Measurements from ENCODE around the gene SURF2. TPM values are rescaled to one million over a fixed set of nuclear protein-coding genes. Genes with fewer than 3 reads are reported as not detected.
"Not testable (repeated sequence)": the region's sequence is repeated elsewhere in the genome, so short reads cannot be mapped to it uniquely, and the experiment has no call there.

Gene SURF2
- total and polyA plus RNA-seq, 2 experiments from 2014 or later, result 39.9 to 104 TPM

GRCh38 chr9:133309608-133310007 is 46.7 kb upstream of the SURF2 start:
- H3K27me3 ChIP-seq (ENCODE audit: insufficient read depth), result no peaks in the 10 kb centered on the region
- Mint-ChIP-seq H3K9me3 (peaks cover 10% of the 10 kb centered on the region), H3K4me1 (no peaks in the 10 kb centered on the region), H3K36me3 (ENCODE audit: low read depth) (peaks cover 8% of the 10 kb centered on the region), H3K27ac (no peak overlapping the region), H3K4me3 (no peak overlapping the region), H3K27me3 (ENCODE audit: insufficient read depth, low read depth, poor library complexity) (no peaks in the 10 kb centered on the region)
- DNase-seq (ENCODE audit: low spot score) (no peak), ATAC-seq (no peak)
- no peak overlapping the region for H3K4me2 ChIP-seq
- H2AFZ ChIP-seq, result no peak overlapping the region
- no peak for TF ChIP-seq NANOG (IDR thresholded peaks at IDR 0.05; ENCODE audit: borderline replicate concordance)
- H3K4me1 ChIP-seq (ENCODE audit: insufficient read depth), result no peaks in the 10 kb centered on the region
- H3K36me3 ChIP-seq (ENCODE audit: insufficient read depth), result no peaks in the 10 kb centered on the region
- no peak overlapping the region for H3K4me3 ChIP-seq
- H3K79me2 ChIP-seq (replicated peaks; ENCODE audit: insufficient read depth), result no peaks in the 10 kb centered on the region
- H3K27ac ChIP-seq (ENCODE audit: low read depth), result no peak overlapping the region
- H3K9me2 ChIP-seq (ENCODE audit: insufficient read depth), result no peaks in the 10 kb centered on the region
- H4K20me1 ChIP-seq (replicated peaks; ENCODE audit: insufficient read depth), result no peaks in the 10 kb centered on the region
- no peaks in the 10 kb centered on the region for H3F3A ChIP-seq (replicated peaks; ENCODE audit: low read depth)

- Mint-ChIP-seq H3K36me3 (ENCODE audit: low read depth) (no peaks in the 10 kb centered on the region), H3K9me3 (peaks cover 5% of the 10 kb centered on the region; the same call in 1 of the 3 replicates)
Measured at GRCh38 chr9:133315997-133316396, 40.4 kb upstream of the SURF2 start.

GRCh38 chr9:133317551-133317950 is 38.8 kb upstream of the SURF2 start:
- not testable (repeated sequence) for H3K36me3 ChIP-seq (ENCODE audit: insufficient read depth); H3K4me1 Mint-ChIP-seq; H3K27ac ChIP-seq (ENCODE audit: low read depth); H3K9me2 ChIP-seq (ENCODE audit: insufficient read depth); H3K27me3 Mint-ChIP-seq (ENCODE audit: insufficient read depth, low read depth, poor library complexity); H3K27ac Mint-ChIP-seq; H3K4me3 ChIP-seq; DNase-seq (ENCODE audit: low spot score); H3F3A ChIP-seq (replicated peaks; ENCODE audit: low read depth); H3K4me1 ChIP-seq (ENCODE audit: insufficient read depth); H3K4me2 ChIP-seq; ATAC-seq; H3K79me2 ChIP-seq (replicated peaks; ENCODE audit: insufficient read depth); H4K20me1 ChIP-seq (replicated peaks; ENCODE audit: insufficient read depth); H2AFZ ChIP-seq; H3K27me3 ChIP-seq (ENCODE audit: insufficient read depth); H3K9me3 Mint-ChIP-seq; H3K36me3 Mint-ChIP-seq (ENCODE audit: low read depth); H3K4me3 Mint-ChIP-seq

More at GRCh38 chr9:133315997-133316396, 40.4 kb upstream of the SURF2 start:
- Histone ChIP-seq H3K4me2 (no peak overlapping the region), H3K4me1 (ENCODE audit: insufficient read depth) (no peaks in the 10 kb centered on the region), H3K79me2 (replicated peaks; ENCODE audit: insufficient read depth) (no peaks in the 10 kb centered on the region), H3F3A (replicated peaks; ENCODE audit: low read depth) (no peaks in the 10 kb centered on the region), H3K4me3 (no peak overlapping the region), H3K27me3 (ENCODE audit: insufficient read depth) (no peaks in the 10 kb centered on the region), H2AFZ (no peak overlapping the region), H3K9me2 (ENCODE audit: insufficient read depth) (no peaks in the 10 kb centered on the region), H4K20me1 (replicated peaks; ENCODE audit: insufficient read depth) (no peaks in the 10 kb centered on the region), H3K36me3 (ENCODE audit: insufficient read depth) (no peaks in the 10 kb centered on the region), H3K27ac (ENCODE audit: low read depth) (no peak overlapping the region)
- Mint-ChIP-seq H3K27me3 (ENCODE audit: insufficient read depth, low read depth, poor library complexity) (peaks cover 3% of the 10 kb centered on the region), H3K27ac (no peak overlapping the region), H3K4me1 (no peaks in the 10 kb centered on the region), H3K4me3 (no peak overlapping the region)
- TF ChIP-seq EZH2 (IDR thresholded peaks at IDR 0.05; ENCODE audit: low read depth, unreplicated experiment) (no peak), REST (IDR thresholded peaks at IDR 0.05; ENCODE audit: unreplicated experiment) (no peak)
- no peak for DNase-seq (ENCODE audit: low spot score)
- no peak for ATAC-seq
